SK-N-SH (cell line): ENCODE results near the gene CUBN. TPM values are rescaled to one million over a fixed set of nuclear protein-coding genes. Genes with fewer than 3 reads are reported as not detected.

Experiments used
- CTCF ChIA-PET: fragments of 300-600, 350-600 bp; formaldehyde crosslinking; extraction: SDS; loops from one replicate; lab custom pipeline; 2021; lab: Yijun Ruan, JAX
- POLR2A ChIA-PET: fragments of 350-600 bp; sonication (Branson Sonifier 250); formaldehyde crosslinking; extraction: SDS; loops from one replicate; lab custom pipeline; 2020; ENCODE audit warnings: antibody characterized with exemption, inconsistent platforms; lab: Yijun Ruan, JAX
- DNase-seq: peaks from one replicate; pipeline ENCODE4 v3.0.0; 2012
- H2AFZ ChIP-seq: fragments of 200-600 bp; sonication (generic); 2 replicates; pipeline ENCODE4 v1.8.1; 2016; ENCODE audit warnings: antibody characterized with exemption, mild to moderate bottlenecking, low read depth
- H3F3A ChIP-seq: fragments of 200-600 bp; sonication (generic); replicated peaks from 2 replicates; pipeline ENCODE3; 2016; ENCODE audit warnings: antibody characterized with exemption, mild to moderate bottlenecking; ENCODE audit not compliant: insufficient read depth
- H3K27ac ChIP-seq, 2 experiments: fragments of 200-500 bp in 1 of 2; fragments of 200-600 bp in 1 of 2; sonication (Bioruptor generic) in 1 of 2; sonication (generic), shearing (Covaris generic) in 1 of 2; 2 replicates each; pipeline versions ENCODE4 v1.5.1 to v1.6.1; 2014 to 2016; ENCODE audit warnings: low read depth in 2 of 2, inconsistent platforms in 1 of 2, low read length in 1 of 2, mild to moderate bottlenecking in 1 of 2, mixed read lengths in 1 of 2
- H3K27me3 ChIP-seq: fragments of 200-600 bp; sonication (generic), shearing (Covaris generic); 2 replicates; pipeline ENCODE4 v1.6.1; 2016; ENCODE audit warnings: mixed run types; ENCODE audit not compliant: insufficient read depth
- H3K36me3 ChIP-seq, 2 experiments: fragments of 200-500 bp in 1 of 2; fragments of 200-600 bp in 1 of 2; sonication (Bioruptor generic) in 1 of 2; sonication (generic) in 1 of 2; replicated peaks in 1 of 2; 2 replicates each; pipeline versions ENCODE3 to v1.5.1; 2014 to 2016; ENCODE audit warnings: low read length in 1 of 2, mild to moderate bottlenecking in 1 of 2; ENCODE audit not compliant: insufficient read depth in 2 of 2, control insufficient read depth in 1 of 2
- H3K4me1 ChIP-seq, 2 experiments: fragments of 200-500 bp in 1 of 2; fragments of 200-600 bp in 1 of 2; sonication (Bioruptor generic) in 1 of 2; sonication (generic), shearing (Covaris generic) in 1 of 2; 2 replicates each; pipeline versions ENCODE4 v1.5.1 to v1.6.1; 2014 to 2016; ENCODE audit warnings: low read depth in 1 of 2, low read length in 1 of 2, mixed run types in 1 of 2; ENCODE audit not compliant: insufficient read depth in 2 of 2, control insufficient read depth in 1 of 2
- H3K4me2 ChIP-seq: fragments of 200-600 bp; sonication (generic), shearing (Covaris generic); 2 replicates; pipeline ENCODE4 v1.6.1; 2017; ENCODE audit warnings: mixed run types
- H3K4me3 ChIP-seq, 2 experiments: fragments of 200-500 bp in 1 of 2; fragments of 200-600 bp in 1 of 2; sonication (Bioruptor generic) in 1 of 2; sonication (generic), shearing (Covaris generic) in 1 of 2; 2 replicates each; pipeline versions ENCODE4 v1.5.1 to v1.8.1; 2014 to 2016; ENCODE audit warnings: low read depth in 2 of 2, inconsistent platforms in 1 of 2, low read length in 1 of 2, mild to moderate bottlenecking in 1 of 2, mixed read lengths in 1 of 2, moderate library complexity in 1 of 2
- H3K79me2 ChIP-seq: fragments of 200-600 bp; sonication (generic); 2 replicates; pipeline ENCODE4 v1.8.1; 2017; ENCODE audit warnings: mild to moderate bottlenecking; ENCODE audit not compliant: insufficient read depth
- H3K9ac ChIP-seq: fragments of 200-600 bp; sonication (generic); 2 replicates; pipeline ENCODE4 v1.6.1; 2017; ENCODE audit warnings: mixed run types
- H3K9me2 ChIP-seq: fragments of 200-600 bp; sonication (generic); 2 replicates; pipeline ENCODE4 v1.6.1; 2017; ENCODE audit warnings: mixed run types
- H3K9me3 ChIP-seq: fragments of 200-600 bp; sonication (generic); 2 replicates; pipeline ENCODE4 v1.6.1; 2017; ENCODE audit warnings: mixed run types, mild to moderate bottlenecking, moderate library complexity
- H4K20me1 ChIP-seq: fragments of 200-600 bp; sonication (generic); 2 replicates; pipeline ENCODE4 v1.6.1; 2017; ENCODE audit warnings: mild to moderate bottlenecking, mixed run types; ENCODE audit not compliant: insufficient read depth
- CTCF ChIP-seq: fragments of 200-600 bp; sonication (generic); IDR thresholded peaks from 2 replicates; pipeline ENCODE4 v1.6.1; 2017; ENCODE audit warnings: antibody characterized with exemption, mild to moderate bottlenecking, moderate library complexity
- ELF1 ChIP-seq: IDR thresholded peaks from 2 replicates; pipeline ENCODE4 v1.4.0; 2012
- EP300 ChIP-seq, 2 experiments: IDR thresholded peaks; 2 replicates each; pipeline versions ENCODE4 v1.4.0 to v1.6.1; 2012; ENCODE audit warnings: borderline replicate concordance in 1 of 2, low read depth in 1 of 2, low read length in 1 of 2
- FOXJ3 ChIP-seq: sonication (generic); formaldehyde crosslinking; IDR thresholded peaks from 2 replicates; pipeline ENCODE4 v1.5.1; 2020; ENCODE audit warnings: mild to moderate bottlenecking, missing genetic modification reagents
- GATA2 ChIP-seq: sonication (generic); formaldehyde crosslinking; IDR thresholded peaks from 2 replicates; pipeline ENCODE4 v1.5.0; 2020; ENCODE audit warnings: mild to moderate bottlenecking, missing genetic modification reagents
- IRF3 ChIP-seq: fragments of 150-350 bp; IDR thresholded peaks from 2 replicates; pipeline ENCODE4 v1.6.1; 2016; ENCODE audit warnings: mild to moderate bottlenecking, low read depth, low read length
- JUND ChIP-seq: IDR thresholded peaks from 2 replicates; pipeline ENCODE4 v1.4.0; 2012
- MAX ChIP-seq: IDR thresholded peaks from 2 replicates; pipeline ENCODE4 v1.4.0; 2012; ENCODE audit warnings: low read depth
- MEF2A ChIP-seq: IDR thresholded peaks from 2 replicates; pipeline ENCODE4 v1.4.0; 2012; ENCODE audit warnings: low read depth, borderline replicate concordance
- MXI1 ChIP-seq: IDR thresholded peaks from 2 replicates; pipeline ENCODE4 v1.6.1; 2012; ENCODE audit warnings: mild to moderate bottlenecking, low read depth, low read length, improper control_type of control experiment
- NRF1 ChIP-seq: IDR thresholded peaks from 2 replicates; pipeline ENCODE4 v1.6.1; 2012; ENCODE audit warnings: low read depth, mild to moderate bottlenecking, low read length
- PBX3 ChIP-seq: IDR thresholded peaks from 2 replicates; pipeline ENCODE4; 2012
- RAD21 ChIP-seq: IDR thresholded peaks from 2 replicates; pipeline ENCODE4 v1.6.1; 2012; ENCODE audit warnings: mild to moderate bottlenecking, low read length
- RCOR1 ChIP-seq: fragments of 150-350 bp; IDR thresholded peaks from 2 replicates; pipeline ENCODE4 v1.6.1; 2017; ENCODE audit warnings: antibody characterized with exemption, low read length
- RFX5 ChIP-seq: IDR thresholded peaks from 2 replicates; pipeline ENCODE4 v1.6.1; 2012; ENCODE audit warnings: mild to moderate bottlenecking, improper control_type of control experiment, low read length
- TEAD4 ChIP-seq: IDR thresholded peaks from 2 replicates; pipeline ENCODE4 v1.4.0; 2012; ENCODE audit warnings: mild to moderate bottlenecking, borderline replicate concordance; ENCODE audit not compliant: insufficient read depth
- WGBS: methylation state at CpG from one replicate; pipeline ENCODE4 v1.1.6; 2017; ENCODE audit warnings: low lambda C conversion rate; 5-methylcytosine and 5-hydroxymethylcytosine counted together
- polyA plus RNA-seq, 3 experiments: library from polyadenylated mRNA; depleted of rRNA; stranded (reverse); fragments of >200 nt; gene quantifications; 2 replicates each; pipeline ENCODE4 v1.2.3, GENCODE V29; 2012

Gene CUBN
- polyA plus RNA-seq, 1 of the 3 experiments (the other 2 are of a cell fraction): 2.4 TPM

GRCh38 chr10:17169803-17170202 is 40.2 kb upstream of the CUBN start:
- H3K9me2 ChIP-seq: 0 out of 2 replicates have a peak, but pooled peaks cover 3% of the 10 kb centered on the region
- ChIA-PET CTCF (no interaction called here), POLR2A (no interaction called here)
- peaks cover 6% of the 10 kb centered on the region for H3F3A ChIP-seq
- H3K9me3 ChIP-seq: no peaks in the 10 kb centered on the region
- no peak overlapping the region for H3K27ac ChIP-seq
- H3K4me1 ChIP-seq: peaks cover 0 to 6% of the 10 kb centered on the region in 2 experiments; a peak in 2 of 4 replicates
- WGBS: 86% methylated on average over 4 of the region's 4 CpGs
- TF ChIP-seq IRF3 (no peak), FOXJ3 (CRISPR knock-in tag) (no peak), PBX3 (no peak), MEF2A (no peak), RAD21 (no peak), MAX (no peak), ELF1 (no peak), TEAD4 (no peak), MXI1 (no peak), NRF1 (no peak), EP300 (IDR thresholded peaks at IDR 0.05; ENCODE audit: borderline replicate concordance in 1 of 2, low read depth in 1 of 2, low read length in 1 of 2) (no peak), JUND (no peak), RFX5 (no peak), RCOR1 (no peak), CTCF (no peak), GATA2 (CRISPR knock-in tag) (no peak)
- no peaks in the 10 kb centered on the region for H4K20me1 ChIP-seq
- no peaks in the 10 kb centered on the region for H3K27me3 ChIP-seq
- peaks cover 0 to 5% of the 10 kb centered on the region in 2 experiments for H3K36me3 ChIP-seq
- no peak overlapping the region for H2AFZ ChIP-seq
- H3K4me2 ChIP-seq: no peak overlapping the region
- no peak overlapping the region for H3K9ac ChIP-seq
- no peak overlapping the region for H3K4me3 ChIP-seq
- DNase-seq: no peak
- H3K79me2 ChIP-seq: no peaks in the 10 kb centered on the region
